Measurements from ENCODE around the gene FANCC.
A peak's percentile ranks its signal among the peaks of the same experiment; 100 is the strongest.
"Not testable (repeated sequence)": the region's sequence is repeated elsewhere in the genome, so short reads cannot be mapped to it uniquely, and the experiment has no call there.

Gene FANCC

DNA sequence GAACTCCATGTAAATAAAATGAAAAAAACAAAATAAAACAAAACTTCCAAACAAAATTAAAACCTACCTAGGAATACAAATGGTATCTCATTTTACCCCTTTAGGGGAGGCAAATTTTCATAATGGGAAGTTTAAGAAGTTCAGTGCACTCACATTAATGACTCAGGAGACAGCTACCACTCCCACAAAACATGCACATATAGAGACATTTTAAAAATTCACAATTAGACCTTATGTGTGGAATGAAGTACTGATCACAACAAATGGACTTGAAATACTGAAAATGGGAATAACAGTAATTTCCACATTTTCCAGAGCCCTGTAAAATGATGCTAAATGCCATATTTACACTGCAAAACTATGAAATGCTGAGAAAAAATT lies 91.8 kb downstream of the FANCC start:
- no peak for DNase-seq

DNA sequence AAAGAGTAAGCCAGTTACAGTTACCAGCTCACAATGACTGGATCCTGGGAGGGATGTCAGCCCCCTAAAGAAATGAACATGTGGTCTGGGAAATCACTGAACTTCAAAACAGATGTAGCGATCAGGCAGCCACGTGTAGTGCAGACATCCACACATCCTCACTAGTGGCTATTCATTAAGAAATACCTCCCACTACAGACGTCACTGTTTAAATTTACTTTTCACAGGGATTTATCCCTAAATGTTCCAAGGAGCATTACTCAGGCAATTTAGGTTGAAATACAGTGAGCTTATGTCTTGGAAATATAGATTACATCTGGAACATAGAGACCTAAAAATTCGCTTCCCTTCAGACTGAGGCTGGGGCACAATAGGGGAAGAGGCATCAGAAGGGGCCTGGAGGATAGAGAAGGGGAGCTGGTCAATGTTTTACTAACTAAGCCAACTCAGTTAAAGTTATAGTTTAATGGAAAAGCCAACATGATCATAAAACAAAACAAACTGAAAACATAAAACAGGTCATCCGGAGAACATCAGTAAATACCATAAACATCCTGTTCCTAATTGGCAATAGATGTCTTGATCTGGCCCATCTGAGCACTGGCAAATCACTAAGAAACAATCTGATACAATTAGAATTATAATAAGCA lies 92.3 kb downstream of the FANCC start:
- DNase-seq, result no peak

DNA sequence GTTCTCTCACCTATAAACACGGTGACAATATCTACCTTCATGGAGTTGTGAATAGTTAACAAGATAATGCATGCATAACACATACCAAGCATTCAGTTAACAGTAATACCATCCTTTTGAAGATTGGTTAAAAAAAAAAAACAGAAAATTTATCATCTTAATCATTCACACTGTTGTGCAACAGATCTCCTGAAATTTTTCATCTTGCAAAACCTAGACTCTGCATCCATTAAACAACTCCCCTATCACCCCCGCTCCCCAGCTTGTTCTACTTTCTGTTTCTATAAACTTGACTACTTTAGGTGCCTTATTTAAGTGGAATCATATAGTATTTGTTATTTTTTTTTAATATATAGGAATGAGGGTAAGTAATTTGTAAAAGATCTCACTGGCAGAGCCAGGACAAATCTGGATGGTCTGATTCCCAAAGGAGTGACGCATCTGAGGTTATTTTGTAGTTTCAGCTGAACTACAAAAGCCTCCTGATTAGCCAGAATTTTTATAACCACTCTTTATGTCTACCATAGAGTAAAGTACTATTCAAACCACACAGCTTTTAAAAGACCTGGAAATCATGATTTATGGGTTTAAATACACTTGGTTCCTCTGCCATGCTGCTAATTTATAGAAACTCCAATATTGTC lies 93.0 kb downstream of the FANCC start:
- DNase-seq, result no peak

DNA sequence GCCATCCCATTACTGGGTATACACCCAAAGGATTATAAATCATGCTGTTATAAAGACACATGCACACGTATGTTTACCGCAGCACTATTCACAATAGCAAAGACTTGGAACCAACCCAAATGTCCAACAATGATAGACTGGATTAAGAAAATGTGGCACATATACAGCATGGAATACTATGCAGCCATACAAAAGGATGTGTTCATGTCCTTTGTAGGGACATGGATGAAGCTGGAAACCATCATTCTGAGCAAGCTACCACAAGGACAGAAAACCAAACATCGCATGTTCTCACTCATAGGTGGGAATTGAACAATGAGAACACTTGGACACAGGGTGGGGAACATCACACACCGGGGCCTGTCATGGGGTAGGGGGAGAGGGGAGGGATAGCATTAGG lies 97.2 kb downstream of the FANCC start:
- not testable (repeated sequence) for DNase-seq

DNA sequence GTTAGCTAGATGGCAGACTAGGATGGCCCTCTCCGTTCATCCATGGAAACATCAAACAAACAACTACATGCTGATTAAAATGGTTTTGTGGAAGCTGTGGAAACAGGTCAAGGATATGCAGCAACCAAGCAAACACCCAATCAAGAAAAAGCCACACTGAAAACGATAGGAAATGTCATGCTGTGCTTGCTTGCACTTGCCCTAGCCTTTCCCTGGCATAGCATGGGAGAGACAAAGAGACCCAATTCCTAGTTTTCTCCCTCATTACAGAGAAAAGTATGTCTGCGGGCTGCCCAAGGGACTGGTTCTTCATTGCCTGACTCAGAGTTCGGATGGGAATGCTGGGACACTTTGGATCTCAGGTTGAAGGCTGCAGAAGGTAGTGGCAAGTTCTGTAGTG lies 98.7 kb downstream of the FANCC start:
- DNase-seq, result no peak

DNA sequence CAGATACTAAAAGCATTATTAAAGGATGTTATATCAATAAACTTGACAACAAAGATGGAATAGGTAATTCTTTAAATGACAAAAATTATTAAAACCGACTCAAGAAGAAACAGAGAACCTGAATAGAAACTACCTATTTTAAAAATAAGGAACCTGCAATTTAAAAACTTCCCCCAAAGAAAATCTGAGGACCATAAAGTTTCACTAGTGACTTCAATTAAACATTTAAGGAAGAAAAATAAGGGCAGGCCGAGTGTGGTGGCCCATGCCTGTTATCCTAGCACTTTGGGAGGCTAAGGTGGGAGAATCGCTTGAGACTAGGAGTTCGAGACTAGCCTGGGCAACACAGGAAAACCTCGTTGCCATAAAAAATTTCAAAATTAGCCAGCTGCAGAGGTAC lies 99.6 kb downstream of the FANCC start:
- no peak for DNase-seq

DNA sequence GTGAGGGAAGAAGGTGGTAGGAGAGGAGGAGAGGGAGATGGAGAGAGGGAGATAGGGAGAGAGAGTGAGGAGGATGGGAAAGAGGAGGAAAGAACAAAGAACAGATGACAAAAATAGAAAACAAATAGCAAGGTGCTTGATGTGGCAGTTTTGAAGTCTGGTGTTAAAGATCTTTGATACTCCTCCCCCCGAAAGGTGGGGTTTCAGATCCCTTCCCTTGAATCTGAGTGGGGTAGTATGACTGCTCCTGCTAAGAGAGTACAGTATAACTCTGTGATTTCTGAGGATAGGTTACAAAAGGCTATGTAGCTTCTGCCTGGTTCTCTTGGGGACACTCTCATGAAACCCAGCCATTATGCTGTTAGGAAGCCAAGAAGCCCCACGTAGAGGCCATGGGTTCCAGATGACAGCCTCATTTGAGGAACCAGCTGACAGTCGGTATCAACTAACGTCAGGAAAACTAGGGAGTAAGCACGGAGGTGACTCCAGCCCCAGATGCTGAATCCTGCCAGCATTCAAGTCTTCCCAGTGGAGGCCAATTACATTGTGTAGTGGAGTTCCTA lies 102.1 kb downstream of the FANCC start:
- no peak for DNase-seq

DNA sequence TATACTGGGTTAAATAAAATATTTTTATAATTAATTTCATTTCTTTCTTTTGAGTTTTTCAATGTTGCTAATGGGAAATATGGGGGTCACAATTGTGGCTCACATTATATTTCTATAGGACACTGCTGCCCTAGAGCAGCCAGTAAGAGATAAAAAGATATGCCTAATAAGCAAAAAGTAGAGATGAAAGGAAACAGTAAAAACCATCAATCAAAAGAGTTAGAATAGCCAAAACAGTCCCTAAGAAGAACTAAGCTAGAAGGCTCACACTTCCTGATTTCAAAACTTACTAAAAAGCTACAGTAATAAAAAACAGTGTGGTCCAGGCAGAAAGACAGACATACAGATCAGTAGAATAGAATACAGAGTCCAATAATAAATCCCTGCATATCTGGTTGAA lies 104.4 kb downstream of the FANCC start:
- DNase-seq, result no peak

DNA sequence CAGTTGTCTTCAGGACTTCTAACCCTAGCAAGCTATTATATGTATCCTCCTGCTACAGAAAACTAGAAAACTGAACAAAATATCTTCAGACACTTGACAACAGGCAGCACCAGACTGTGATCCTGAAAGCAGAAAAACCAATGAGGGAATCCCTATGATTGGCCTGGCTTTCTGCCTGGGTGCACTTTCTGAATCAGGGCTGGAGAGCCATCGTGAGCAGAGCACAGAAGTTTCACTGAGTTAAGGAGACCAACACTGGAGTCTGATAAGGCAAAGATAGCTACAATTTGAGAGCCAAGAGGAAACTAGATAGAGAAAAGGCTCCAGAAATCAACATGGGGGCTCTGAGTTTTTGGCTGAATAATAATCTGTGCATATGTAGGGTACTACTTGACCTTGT lies 106.5 kb downstream of the FANCC start:
- DNase-seq, result no peak

DNA sequence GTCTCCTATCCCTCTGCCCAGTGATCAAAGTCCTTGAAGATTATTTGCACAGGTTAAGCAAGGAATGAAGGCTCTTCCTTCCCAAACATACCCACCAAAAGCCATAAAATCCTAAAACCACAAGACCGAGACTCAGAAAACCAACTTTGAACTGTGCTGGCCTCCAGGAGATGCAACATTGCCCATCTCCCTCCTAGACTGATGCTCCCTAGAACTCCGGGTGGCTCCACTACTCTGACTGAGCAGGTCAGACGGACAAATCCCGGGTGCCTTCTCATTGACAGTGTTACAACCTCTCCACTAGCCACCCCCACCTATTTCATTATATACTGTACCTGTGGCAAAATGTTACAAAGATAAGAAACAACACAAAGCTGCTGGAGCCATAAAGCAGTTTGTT lies 110.1 kb downstream of the FANCC start:
- DNase-seq, result no peak

DNA sequence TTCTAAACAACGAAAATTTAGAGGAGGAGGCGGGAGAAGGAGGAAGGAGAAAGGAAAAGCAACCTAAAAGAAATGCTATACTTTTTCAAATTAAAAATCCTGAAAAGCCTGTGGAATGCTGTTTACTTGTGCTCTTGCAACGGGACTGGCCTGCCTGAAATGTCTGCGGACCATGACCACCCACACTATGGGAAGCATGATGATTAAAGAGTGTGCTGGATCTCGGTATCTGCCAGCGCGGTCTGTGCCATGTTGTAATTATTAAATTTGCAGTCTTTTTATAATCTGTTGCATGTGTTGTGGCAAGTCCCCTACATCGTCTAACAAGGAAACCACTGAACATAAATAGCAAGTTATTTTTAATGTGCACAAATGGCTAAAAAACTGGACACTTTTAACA lies 111.4 kb downstream of the FANCC start:
- no peak for DNase-seq

DNA sequence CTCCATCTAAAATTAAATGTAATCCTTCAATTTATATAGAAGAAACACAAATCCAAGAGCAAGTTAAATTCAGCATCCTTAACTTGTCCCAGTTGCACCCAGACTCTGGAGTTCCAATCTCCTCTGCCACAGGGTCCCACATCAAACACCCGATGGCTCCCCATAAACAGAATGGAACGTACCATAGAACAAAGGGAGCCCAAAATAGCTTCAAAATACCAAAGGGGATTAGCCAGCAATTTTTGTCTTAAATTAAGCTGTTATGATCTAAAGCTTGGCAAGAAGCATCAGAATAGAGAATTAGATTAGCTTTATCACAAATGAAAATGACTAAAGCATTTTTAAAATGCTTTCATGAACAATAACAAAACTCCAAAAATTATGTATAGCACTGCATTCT lies 112.8 kb downstream of the FANCC start:
- no peak for DNase-seq

DNA sequence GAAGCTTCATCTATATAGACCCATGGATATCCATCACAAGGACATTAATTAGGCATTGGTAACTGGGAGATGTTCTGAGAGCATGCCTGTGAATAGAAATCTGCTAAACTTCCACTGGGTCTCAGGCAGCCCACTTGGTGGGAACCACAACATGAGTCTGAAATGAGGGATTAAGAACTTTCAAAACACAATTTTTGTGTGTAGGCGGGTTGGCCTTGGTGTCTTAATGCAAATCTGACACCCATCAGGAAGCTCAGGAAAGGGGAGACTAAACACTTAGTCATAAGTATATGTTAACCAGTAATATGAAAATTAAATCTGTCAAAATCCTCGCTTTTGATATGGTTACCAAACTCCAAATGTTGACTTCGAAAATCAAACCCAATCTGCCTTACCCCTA lies 113.2 kb downstream of the FANCC start:
- no peak for DNase-seq

DNA sequence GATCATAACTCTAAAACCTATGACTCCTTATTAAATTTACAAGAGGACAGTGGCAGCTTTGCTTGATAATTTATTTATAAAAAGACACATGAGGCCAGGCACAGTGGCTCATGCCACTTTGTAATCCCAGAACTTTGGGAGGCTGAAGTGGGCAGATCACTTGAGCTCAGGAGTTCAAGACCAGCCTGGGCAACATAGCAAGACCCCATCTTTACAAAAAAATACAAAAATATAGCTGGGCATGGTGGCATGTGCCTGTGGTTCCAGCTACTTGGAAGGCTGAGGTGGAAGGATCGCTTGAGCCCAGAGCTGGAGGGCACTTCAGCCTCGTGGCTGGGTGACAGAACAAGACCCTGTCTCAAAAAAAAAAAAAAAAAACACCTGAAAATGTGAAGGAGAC lies 114.5 kb downstream of the FANCC start:
- DNase-seq, result not testable (repeated sequence)

DNA sequence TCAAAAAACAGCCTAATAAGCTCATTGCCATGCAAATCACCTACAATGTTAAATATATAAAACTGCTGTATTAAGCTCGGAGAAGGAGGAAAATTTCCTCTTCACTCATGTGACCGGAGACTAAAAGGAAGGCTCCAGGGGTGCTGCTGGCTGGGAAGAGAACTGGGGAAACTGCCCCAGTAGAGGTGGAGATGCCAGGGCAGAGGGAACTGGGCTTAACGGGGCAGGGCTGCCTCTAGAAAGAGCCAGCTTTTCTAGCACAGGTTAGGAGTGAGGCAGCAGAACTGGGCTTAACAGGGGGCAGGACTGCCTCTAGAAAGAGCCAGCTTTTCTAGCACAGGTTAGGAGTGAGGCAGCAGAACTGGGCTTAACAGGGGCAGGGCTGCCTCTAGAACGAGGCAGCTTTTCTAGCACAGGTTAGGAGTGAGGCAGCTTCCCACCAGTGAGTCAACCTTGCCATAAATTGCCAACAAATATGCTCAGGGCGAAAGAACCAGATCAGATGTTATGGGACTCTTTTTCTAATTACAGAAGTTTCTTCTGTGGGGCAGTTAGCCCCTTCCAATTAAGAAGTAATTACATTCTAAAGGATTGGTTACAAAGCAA lies 115.3 kb downstream of the FANCC start:
- no peak for DNase-seq

DNA sequence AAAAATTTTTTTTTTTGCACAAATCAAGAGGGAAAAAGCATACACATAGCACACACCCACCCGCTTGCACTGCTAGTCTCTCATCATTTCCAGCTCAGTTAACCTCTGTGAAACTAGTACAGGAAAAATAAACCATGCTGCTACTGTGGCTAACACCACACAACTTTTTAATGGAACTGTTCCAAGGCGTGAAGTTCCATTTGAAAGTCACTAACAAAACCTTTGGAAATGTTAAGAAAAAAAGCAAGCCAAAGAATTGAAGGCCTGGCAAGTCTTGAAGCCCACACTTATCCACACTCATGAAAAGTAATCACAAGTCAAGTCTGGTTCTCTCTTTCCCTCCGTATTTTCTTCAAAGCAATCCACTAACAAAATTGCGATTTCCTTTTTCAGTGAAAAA lies 116.3 kb downstream of the FANCC start:
- DNase-seq, result no peak

DNA sequence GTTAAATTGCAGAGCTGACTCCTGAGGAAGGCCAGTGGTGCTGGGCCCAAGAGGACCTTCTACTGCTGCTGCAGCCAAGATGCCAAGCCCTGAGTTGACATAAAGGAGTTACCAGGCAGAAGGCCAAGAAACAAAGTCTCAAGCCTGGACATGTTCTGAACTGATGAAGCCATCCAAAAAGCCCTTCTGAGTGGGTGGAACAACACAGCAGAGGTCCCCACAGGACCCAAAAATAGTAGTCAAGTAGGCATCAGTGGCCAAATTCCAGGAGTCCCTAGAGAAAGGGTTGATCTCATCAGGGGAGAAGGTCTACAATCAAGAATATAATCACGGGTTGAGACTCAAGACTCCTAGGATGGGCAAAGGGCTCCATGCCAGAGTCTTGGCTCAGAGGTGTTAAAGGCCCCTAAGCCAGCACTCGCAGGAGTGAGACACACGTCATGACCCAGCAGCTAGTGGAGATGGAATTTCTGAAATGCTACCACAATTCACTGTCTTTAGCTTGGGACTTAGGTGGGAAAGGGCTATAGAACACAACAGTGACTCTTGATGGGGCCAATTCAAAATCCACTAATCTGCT lies 119.7 kb downstream of the FANCC start:
- DNase-seq, result no peak

DNA sequence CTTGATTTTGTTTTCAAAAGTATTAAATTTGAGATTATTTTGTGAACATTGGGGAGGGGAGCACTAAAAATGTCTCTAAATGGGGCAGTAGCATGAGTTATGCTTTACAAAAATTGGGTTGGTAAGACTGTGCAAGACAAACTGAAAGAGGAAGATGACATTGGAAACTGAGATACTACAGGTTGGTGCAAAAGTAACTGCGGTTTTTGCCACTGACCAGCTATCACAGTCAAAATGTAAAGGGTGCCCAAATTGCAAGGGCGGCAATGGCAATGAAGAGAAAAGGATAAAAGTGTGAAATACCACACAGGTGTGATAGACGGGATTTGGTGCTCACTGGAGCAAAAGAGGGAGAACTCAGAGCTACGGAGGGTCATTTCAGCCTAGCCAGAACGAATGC lies 124.0 kb downstream of the FANCC start:
- no peak for DNase-seq

DNA sequence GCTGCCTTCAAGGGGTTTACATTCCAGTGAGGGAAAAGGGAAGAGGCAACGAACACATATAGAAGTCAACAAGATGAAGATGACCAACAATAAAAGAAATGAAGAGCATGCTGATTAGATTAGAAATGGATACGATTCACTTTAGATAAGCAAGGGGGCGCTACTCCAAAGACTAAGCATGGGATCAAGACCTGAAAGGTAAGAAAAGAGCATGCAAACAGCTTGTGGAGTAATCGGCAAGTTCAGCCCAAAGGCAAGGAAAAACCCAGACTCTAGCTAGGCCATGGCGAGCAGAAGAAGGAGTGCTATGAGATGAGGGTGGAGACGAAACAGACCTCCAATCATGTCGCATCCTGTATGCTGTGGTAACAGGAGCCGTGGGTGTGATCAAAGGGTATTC lies 124.4 kb downstream of the FANCC start:
- no peak for DNase-seq

DNA sequence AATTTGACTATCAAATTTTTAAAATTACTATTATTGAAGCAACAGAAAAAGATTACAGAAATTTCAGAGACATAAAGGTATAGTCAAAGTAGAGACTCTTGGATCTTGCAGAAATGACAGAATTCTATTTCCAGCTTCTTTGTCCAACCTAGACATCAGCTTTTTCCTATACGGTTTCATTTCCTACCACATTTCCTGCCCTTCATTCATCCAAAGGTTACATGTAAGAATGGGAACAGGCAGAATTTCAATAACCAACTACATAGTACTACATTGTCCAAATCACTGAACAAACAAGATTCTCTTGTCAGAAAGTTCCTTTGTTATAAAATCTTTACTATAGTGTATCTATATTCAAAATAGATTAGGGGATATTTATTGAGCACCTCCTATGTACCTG lies 124.9 kb downstream of the FANCC start:
- no peak for DNase-seq

DNA sequence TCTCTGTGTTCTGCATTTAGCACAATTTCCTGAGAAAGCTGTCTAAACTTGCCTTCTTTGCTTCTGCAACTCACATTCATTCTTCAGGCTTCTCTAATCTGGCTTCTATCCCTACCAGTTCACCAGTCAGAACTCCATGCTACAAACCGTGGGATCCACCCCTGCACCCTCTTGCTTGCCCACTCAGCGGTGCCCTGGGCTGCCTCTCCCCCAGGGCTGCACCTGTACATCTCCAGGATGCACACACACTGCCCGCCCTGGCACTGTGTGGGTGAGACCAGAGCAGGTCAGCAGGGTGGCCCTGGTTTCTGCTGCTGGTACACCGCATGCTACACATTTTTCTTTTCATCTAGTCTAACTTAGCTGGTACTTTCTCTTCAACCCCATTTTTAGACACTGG lies 127.1 kb downstream of the FANCC start:
- no peak for DNase-seq

DNA sequence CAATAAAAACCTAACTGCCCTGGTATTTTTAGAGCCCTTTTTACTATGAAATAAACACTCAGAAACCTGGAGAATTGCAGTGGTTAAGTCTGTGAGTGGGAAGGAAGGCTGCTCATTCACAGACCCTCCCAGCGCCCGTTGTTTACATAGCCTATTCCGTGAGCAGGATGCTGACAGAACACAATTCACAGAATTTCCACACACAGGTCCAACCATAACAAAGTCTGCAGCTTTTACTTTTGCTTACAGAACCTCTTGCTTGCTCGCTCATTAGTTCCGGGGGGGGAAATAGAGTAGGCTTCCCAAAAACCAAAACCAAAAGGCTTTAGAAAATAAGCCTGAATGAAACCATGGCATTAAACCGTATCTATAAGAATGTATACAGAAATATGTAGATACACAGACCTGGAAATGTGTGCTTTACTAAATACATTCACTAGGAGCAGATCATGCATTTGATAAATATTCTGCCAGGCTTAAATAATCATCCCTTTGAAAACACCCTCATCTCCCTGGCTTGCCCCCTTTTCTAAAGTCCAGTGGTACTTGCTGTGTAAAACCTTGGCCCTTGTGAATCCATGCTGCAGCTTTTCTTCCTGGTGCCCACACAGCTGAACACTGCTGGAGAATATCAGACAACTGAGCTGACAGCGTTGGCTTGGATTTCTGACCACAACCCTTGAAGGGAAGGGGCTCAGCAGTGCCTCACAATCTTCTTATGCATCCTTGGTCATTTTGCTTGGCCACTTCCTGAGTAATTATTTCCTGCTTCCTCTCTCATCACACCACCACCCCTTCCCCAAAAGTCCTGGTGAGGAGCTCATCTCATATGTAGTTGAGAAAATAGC lies 128.0 kb downstream of the FANCC start:
- peak in 1 of 2 donors; percentile 2 for DNase-seq

DNA sequence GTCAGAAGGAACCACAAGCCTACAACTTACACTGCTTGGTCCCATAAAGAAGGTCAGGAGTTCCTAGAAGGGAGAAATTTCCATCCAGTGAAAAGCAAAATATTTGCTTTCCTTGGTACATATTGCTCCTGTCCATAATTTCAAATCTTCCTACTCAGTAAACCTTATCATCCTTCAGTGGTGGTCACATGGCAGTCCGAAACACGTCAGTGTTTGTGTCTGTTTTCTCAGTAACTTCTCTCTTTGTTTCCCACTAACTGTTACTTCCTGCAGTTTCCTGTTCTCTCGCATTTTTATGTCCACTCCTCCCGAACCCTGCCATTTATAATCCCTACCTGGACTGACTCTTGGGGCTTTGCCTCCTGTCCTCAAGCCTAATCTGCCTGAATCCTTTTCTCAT lies 129.1 kb downstream of the FANCC start:
- DNase-seq, result no peak
